ENCODE data around the gene ZCWPW1. TPM values are rescaled to one million over a fixed set of nuclear protein-coding genes. Genes with fewer than 3 reads are reported as not detected.
A peak's percentile ranks its signal among the peaks of the same experiment; 100 is the strongest.

The ZCWPW1 gene
- total RNA-seq, 3 donors from 2014 or later (not counting 1 experiment from before 2014, with no cell fraction given): 5.6 to 7.8 (median 7.2) TPM

- H3K36me3 Mint-ChIP-seq: no peaks in the 10 kb centered on the region
- 73% methylated on average over 12 of the region's 12 CpGs for WGBS (ENCODE audit: insufficient coverage)
- Histone ChIP-seq H3K36me3 (ENCODE audit: control insufficient read depth, insufficient read depth, low read length) (no peaks in the 10 kb centered on the region), H3K4me1 (ENCODE audit: control insufficient read depth, insufficient read depth, low read length) (peaks cover 76% of the 10 kb centered on the region), H3K9me3 (ENCODE audit: control insufficient read depth, insufficient read depth, low read length) (no peaks in the 10 kb centered on the region), H3K27ac (ENCODE audit: low read length) (peak within 1 kb of the TSS; percentile 71), H3K27me3 (ENCODE audit: control insufficient read depth, insufficient read depth, low read length) (no peaks in the 10 kb centered on the region), H3K4me3 (ENCODE audit: low read length) (no peak within 1 kb of the TSS)
- no peaks in the 10 kb centered on the region for H3K27me3 Mint-ChIP-seq (ENCODE audit: low read depth in 2 of 2)
- intact Hi-C loops (cut with micrococcal nuclease): no loop called here
- DNase-seq (no peak), ATAC-seq (peak in 1 of 3 donors; percentile 29)
- TF ChIP-seq CTCF (IDR thresholded peaks at IDR 0.05): no peak
- peak within 1 kb of the TSS; percentile 96 for H3K27ac Mint-ChIP-seq
- H3K4me1 Mint-ChIP-seq: peaks cover 41 to 56% of the 10 kb centered on the region in 2 donors
- H3K9me3 Mint-ChIP-seq: no peaks in the 10 kb centered on the region
- no peak within 1 kb of the TSS for H3K4me3 Mint-ChIP-seq
Measured at GRCh38 chr7:100373261-100373831, 55.2 kb downstream of the ZCWPW1 start, which contains the start of gene PILRA. Gene PILRA (plus strand): TSS chr7:100373487. CDS start chr7:100373657, 170 bp downstream.

- Histone ChIP-seq H3K4me3 (ENCODE audit: low read length) (no peak overlapping the region), H3K4me1 (ENCODE audit: control insufficient read depth, insufficient read depth, low read length) (peaks cover 83% of the 10 kb centered on the region)
- H3K36me3 Mint-ChIP-seq: no peaks in the 10 kb centered on the region
Measured at GRCh38 chr7:100372694-100373093, 55.8 kb downstream of the ZCWPW1 start.

DNA sequence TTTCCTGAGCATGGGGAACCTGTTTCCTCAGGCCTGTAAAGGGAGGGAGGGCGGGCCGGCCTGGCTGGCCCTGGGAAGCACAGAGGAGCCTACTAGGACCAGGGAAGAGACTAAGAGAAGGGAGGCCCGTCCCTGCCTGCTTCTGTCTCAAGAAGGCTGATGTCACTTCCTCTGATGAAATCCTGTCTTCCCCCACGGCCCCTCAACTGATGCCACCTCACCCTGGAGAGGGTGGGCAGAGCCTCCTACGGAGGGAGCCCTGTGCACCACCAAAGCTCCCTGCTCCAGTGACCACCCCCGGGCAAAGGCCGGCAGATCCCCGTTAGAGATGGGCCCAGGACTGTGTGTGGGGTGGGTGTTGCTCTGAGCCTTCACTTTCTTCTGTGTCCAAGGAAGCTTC, 56.2 kb downstream of the ZCWPW1 start:
- no peak for TF ChIP-seq CTCF (IDR thresholded peaks at IDR 0.05)
- ATAC-seq: peak in 1 of 3 donors; percentile 40
- no peaks in the 10 kb centered on the region for H3K27me3 Mint-ChIP-seq (ENCODE audit: low read depth in 2 of 2)
- no peaks in the 10 kb centered on the region for H3K36me3 Mint-ChIP-seq
- Histone ChIP-seq H3K4me3 (ENCODE audit: low read length) (no peak overlapping the region), H3K27ac (ENCODE audit: low read length) (peak overlapping the region; percentile 71), H3K27me3 (ENCODE audit: control insufficient read depth, insufficient read depth, low read length) (no peaks in the 10 kb centered on the region), H3K9me3 (ENCODE audit: control insufficient read depth, insufficient read depth, low read length) (no peaks in the 10 kb centered on the region), H3K4me1 (ENCODE audit: control insufficient read depth, insufficient read depth, low read length) (peaks cover 87% of the 10 kb centered on the region), H3K36me3 (ENCODE audit: control insufficient read depth, insufficient read depth, low read length) (peaks cover 3% of the 10 kb centered on the region)
- WGBS (ENCODE audit: insufficient coverage): 51% methylated on average over 8 of the region's 8 CpGs
- peak overlapping the region; percentile 96 for H3K27ac Mint-ChIP-seq
- no peak overlapping the region for H3K4me3 Mint-ChIP-seq
- peaks cover 50 to 67% of the 10 kb centered on the region in 2 donors for H3K4me1 Mint-ChIP-seq
- no peaks in the 10 kb centered on the region for H3K9me3 Mint-ChIP-seq
- DNase-seq: peak in 1 of 2 donors; percentile 37
- intact Hi-C loops (cut with micrococcal nuclease): no loop called here

More at GRCh38 chr7:100372694-100373093, 55.8 kb downstream of the ZCWPW1 start:
- intact Hi-C loops (cut with micrococcal nuclease): no loop called here
- TF ChIP-seq CTCF (IDR thresholded peaks at IDR 0.05): no peak
- Mint-ChIP-seq H3K4me1 (peaks cover 46 to 63% of the 10 kb centered on the region in 2 donors), H3K27me3 (ENCODE audit: low read depth in 2 of 2) (no peaks in the 10 kb centered on the region), H3K9me3 (no peaks in the 10 kb centered on the region), H3K4me3 (no peak overlapping the region), H3K27ac (peak overlapping the region; percentile 96)
- Histone ChIP-seq H3K27me3 (ENCODE audit: control insufficient read depth, insufficient read depth, low read length) (no peaks in the 10 kb centered on the region), H3K27ac (ENCODE audit: low read length) (peak overlapping the region; percentile 71), H3K36me3 (ENCODE audit: control insufficient read depth, insufficient read depth, low read length) (peaks cover under 1% of the 10 kb centered on the region), H3K9me3 (ENCODE audit: control insufficient read depth, insufficient read depth, low read length) (no peaks in the 10 kb centered on the region)
- WGBS (ENCODE audit: insufficient coverage): 63% methylated on average over 6 of the region's 6 CpGs
- DNase-seq: no peak
- no peak for ATAC-seq

Data from natural killer cell (primary cell).